ENCODE measurements around the gene CNTD1.

Gene CNTD1

GRCh38 chr17:42779936-42780850 is 18.5 kb upstream of the CNTD1 start, which contains the start of gene WNK4:
WNK4 (plus strand) TSS chr17:42780610; CDS start chr17:42780699, 89 bp downstream.
- DNase-seq: no peak

- no peak for DNase-seq
Measured at GRCh38 chr17:42780851-42781638, 17.6 kb upstream of the CNTD1 start.

GRCh38 chr17:42781639-42782165 is 17.0 kb upstream of the CNTD1 start:
- DNase-seq: no peak

GRCh38 chr17:42782166-42783061 is 16.2 kb upstream of the CNTD1 start:
- DNase-seq: no peak

GRCh38 chr17:42783062-42783790 is 15.4 kb upstream of the CNTD1 start:
- DNase-seq: no peak

GRCh38 chr17:42783791-42784138 is 14.9 kb upstream of the CNTD1 start:
- no peak for DNase-seq

GRCh38 chr17:42784409-42784808 is 14.3 kb upstream of the CNTD1 start:
- DNase-seq: no peak

GRCh38 chr17:42784811-42785592 is 13.7 kb upstream of the CNTD1 start:
- no peak for DNase-seq

GRCh38 chr17:42787266-42787665 is 11.4 kb upstream of the CNTD1 start:
- no peak for DNase-seq

GRCh38 chr17:42791948-42792347 is 6.7 kb upstream of the CNTD1 start:
- no peak for DNase-seq

GRCh38 chr17:42792545-42792944 is 6.1 kb upstream of the CNTD1 start:
- no peak for DNase-seq

- DNase-seq: no peak
Measured at GRCh38 chr17:42795061-42795460, 3.6 kb upstream of the CNTD1 start.

GRCh38 chr17:42795465-42795864 is 3.2 kb upstream of the CNTD1 start:
- no peak for DNase-seq

GRCh38 chr17:42796066-42796758 is 2.4 kb upstream of the CNTD1 start:
- DNase-seq: no peak

- no peak for DNase-seq
Measured at GRCh38 chr17:42797067-42798007, 1.3 kb upstream of the CNTD1 start.

- DNase-seq: no peak
Measured at GRCh38 chr17:42798011-42798382, 664 bp upstream of the CNTD1 start.

GRCh38 chr17:42803074-42803883 is 4.6 kb downstream of the CNTD1 start:
- no peak for DNase-seq

- DNase-seq: peak; percentile 5
Measured at GRCh38 chr17:42804918-42805367, 6.3 kb downstream of the CNTD1 start.

All from SHP77 treated with DMSO at 0.1 percent for 48 hours (cell line).